Fibroblast of lung (primary cell): ENCODE results near the gene LIN37.

Experiments
- CTCF ChIP-seq, 2 donors: IDR thresholded peaks in 1 of 2; conservative IDR thresholded peaks in 1 of 2; 1 replicate in 1 of 2; 2 replicates in 1 of 2; pipeline ENCODE4 v1.5.1; 2011 to 2012; ENCODE audit warnings: low read length in 2 of 2, control low read depth in 1 of 2, inconsistent platforms in 1 of 2, low read depth in 1 of 2, mild to moderate bottlenecking in 1 of 2
- EZH2 ChIP-seq: IDR thresholded peaks from 2 replicates; pipeline ENCODE4 v1.5.1; 2012; ENCODE audit warnings: low read length, control low read depth, mild to moderate bottlenecking; ENCODE audit errors: missing control alignments

DNA sequence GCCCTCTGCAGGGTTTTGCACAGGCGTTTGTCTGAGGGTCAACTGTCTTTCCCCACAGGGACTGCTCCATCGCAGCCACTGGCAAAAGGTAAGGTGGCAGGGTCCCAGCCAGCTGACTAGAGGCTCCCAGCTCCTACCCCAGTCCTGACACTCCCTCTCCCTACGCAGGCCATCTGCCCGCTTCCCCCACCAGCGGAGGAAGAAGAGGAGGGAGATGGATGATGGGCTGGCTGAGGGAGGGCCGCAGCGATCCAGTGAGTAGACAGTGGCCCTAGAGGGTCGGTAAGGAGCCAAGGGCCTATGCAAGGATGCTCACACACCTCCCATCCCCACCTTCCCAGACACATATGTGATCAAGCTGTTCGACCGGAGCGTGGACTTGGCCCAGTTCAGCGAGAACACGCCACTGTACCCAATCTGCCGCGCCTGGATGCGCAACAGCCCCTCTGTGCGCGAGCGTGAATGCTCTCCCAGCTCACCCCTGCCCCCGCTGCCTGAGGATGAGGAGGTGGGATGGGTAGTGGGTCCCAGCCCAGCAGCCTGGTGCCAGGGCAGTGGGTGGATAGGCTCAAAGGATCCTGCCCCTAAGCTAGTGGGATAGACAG, 4.5 kb downstream of the LIN37 start:
- TF ChIP-seq CTCF (conservative IDR thresholded peaks at IDR 0.05 in 1 of 2, IDR thresholded peaks at IDR 0.05 in 1 of 2; ENCODE audit: low read depth in 1 of 2, low read length in 2 of 2) = no peak
- TF ChIP-seq EZH2 = no peak
